Measurements from ENCODE around the gene PHLDA1.

PHLDA1 gene

GRCh38 chr12:76014007-76014406 is 17.6 kb downstream of the PHLDA1 start:
- no peak overlapping the region for H3K27ac ChIP-seq

GRCh38 chr12:76013603-76014002 is 18.0 kb downstream of the PHLDA1 start:
- TF ChIP-seq CTCF (conservative IDR thresholded peaks at IDR 0.05) (no peak), ZFX (IDR thresholded peaks at IDR 0.05) (no peak)
- H3K27ac ChIP-seq = no peak overlapping the region

More at GRCh38 chr12:76014007-76014406, 17.6 kb downstream of the PHLDA1 start:
- TF ChIP-seq ZFX (IDR thresholded peaks at IDR 0.05) (no peak), CTCF (conservative IDR thresholded peaks at IDR 0.05) (no peak)

GRCh38 chr12:76012644-76013043 is 18.9 kb downstream of the PHLDA1 start:
- no peak overlapping the region for H3K27ac ChIP-seq
- TF ChIP-seq CTCF (conservative IDR thresholded peaks at IDR 0.05) (no peak), ZFX (IDR thresholded peaks at IDR 0.05) (no peak)

- no peak overlapping the region for H3K27ac ChIP-seq
- TF ChIP-seq CTCF (conservative IDR thresholded peaks at IDR 0.05) (no peak), ZFX (IDR thresholded peaks at IDR 0.05) (no peak)
These were observed 20.7 kb downstream of the PHLDA1 start for GRCh38 chr12:76010732-76011458.

DNA sequence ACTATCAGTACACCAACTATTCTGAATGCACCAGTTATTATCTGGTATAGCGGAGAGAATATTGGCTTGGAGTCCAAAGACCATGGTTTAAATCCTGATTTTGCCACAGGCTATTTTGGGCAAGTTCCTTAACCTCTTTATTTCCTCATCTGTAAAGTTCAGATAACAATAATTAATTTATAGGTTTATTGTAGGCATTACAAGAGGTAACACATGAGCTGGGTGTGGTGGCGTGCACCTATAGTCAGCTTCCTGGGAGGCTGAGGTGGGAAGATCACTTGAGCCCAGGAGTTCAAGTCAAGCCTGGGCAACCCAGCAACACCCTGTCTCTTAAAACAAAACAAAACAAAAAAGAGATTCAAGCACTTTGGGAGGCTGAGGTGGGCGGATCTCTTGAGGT is 23.1 kb downstream of the PHLDA1 start:
- TF ChIP-seq ZFX (IDR thresholded peaks at IDR 0.05) (no peak), CTCF (conservative IDR thresholded peaks at IDR 0.05) (no peak)
- no peak overlapping the region for H3K27ac ChIP-seq

GRCh38 chr12:76007640-76008039 is 23.9 kb downstream of the PHLDA1 start:
- no peak overlapping the region for H3K27ac ChIP-seq
- TF ChIP-seq CTCF (conservative IDR thresholded peaks at IDR 0.05) (no peak), ZFX (IDR thresholded peaks at IDR 0.05) (no peak)

DNA sequence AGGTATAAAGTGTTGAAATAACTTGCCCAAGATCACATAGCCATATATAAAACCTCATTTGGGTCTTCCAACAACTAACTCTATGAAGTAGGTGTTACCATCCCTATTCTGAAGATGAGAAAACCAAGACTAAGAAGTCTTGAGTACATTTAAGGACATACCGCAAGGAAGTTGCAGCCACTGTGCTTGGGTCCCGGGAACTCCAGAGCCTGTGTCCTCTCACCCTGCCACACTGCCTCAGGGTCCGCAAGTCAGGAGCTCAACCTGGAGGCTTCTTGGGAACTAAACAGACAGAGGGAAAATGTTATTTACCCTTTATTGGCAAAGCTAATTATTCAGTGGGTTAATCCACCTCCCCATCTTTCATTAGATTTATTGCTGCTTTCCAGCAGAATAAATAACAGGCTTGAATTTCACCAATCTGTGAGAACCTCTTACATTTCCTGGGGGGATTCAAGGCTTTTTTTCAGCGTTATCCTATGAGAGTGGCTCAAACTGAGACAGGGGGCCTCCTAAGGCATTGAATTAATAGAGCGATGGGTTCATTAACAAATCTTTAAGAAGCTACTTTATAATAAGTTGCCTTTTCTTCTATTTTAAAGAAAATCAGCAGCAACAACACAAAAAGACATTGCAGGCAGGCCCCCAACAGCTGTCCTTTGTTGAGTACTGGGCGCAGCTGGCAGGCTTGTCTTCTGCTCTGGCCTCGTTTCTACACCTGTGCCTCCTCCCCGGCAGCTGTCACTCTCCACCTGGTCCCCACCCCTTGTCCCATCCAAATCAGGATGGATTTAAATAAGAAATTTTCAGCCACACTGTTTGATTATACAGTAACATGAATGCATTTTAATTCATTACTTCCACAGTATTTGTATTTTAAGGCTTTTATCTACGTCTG is 25.3 kb downstream of the PHLDA1 start:
- TF ChIP-seq ZFX (IDR thresholded peaks at IDR 0.05) (no peak), CTCF (conservative IDR thresholded peaks at IDR 0.05) (no peak)
- no peak overlapping the region for H3K27ac ChIP-seq
